ENCODE results near the gene NACC2. TPM values are rescaled to one million over a fixed set of nuclear protein-coding genes. Genes with fewer than 3 reads are reported as not detected.

NACC2 gene
- total and polyA plus RNA-seq, 10 of the 15 experiments (the other 5 are each of a cell fraction or from before 2014, with no cell fraction given) = 0.66 to 14.7 (median 3.5) TPM

DNA sequence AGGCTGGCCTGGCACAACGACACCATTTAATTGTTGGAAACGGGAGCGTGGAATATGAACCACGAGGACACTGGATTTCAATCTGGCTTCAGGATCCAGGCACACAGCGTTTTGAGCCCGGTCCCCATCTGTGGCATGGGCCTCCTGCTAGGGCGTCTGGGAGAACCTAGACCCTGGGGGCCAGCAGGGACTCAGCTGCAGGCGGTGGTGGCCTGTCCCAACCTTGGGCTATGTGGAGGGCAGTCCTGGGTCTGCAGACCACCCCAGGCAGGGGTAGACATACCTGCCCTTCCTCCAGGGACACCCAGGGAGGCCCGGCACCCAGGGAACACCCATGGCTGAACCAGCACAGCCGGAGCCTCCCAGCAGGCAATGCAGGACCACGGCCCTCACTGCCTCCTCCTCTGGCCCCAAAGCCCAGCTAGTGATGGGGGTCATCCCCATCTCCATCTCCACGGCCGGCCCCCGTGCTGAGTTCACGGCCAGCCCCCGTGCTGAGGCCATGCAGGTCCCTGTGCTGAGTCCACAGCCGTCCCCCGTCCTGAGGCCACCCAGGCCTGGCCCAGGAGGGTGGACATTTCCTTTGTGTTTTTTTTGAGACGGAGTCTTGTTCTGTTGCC is 115.4 kb downstream of the NACC2 start (continued):
- TF ChIP-seq ZNF274 (IDR thresholded peaks at IDR 0.05; ENCODE audit: insufficient read depth, insufficient read length) (no peak), ATF7 (IDR thresholded peaks at IDR 0.05; ENCODE audit: low read depth) (no peak), EP300 (IDR thresholded peaks at IDR 0.05; ENCODE audit: borderline replicate concordance in 1 of 2, control insufficient read depth in 1 of 2, low read depth in 2 of 2, low read length in 2 of 2) (no peak), POLR2A (IDR thresholded peaks at IDR 0.05; ENCODE audit: low read depth, low read length) (no peak), NFXL1 (IDR thresholded peaks at IDR 0.05; ENCODE audit: borderline replicate concordance) (no peak), PBX3 (IDR thresholded peaks at IDR 0.05; ENCODE audit: insufficient replicate concordance, low read depth, low read length) (no peak), STAT3 (IDR thresholded peaks at IDR 0.05; ENCODE audit: low read depth, low read length) (no peak)

DNA sequence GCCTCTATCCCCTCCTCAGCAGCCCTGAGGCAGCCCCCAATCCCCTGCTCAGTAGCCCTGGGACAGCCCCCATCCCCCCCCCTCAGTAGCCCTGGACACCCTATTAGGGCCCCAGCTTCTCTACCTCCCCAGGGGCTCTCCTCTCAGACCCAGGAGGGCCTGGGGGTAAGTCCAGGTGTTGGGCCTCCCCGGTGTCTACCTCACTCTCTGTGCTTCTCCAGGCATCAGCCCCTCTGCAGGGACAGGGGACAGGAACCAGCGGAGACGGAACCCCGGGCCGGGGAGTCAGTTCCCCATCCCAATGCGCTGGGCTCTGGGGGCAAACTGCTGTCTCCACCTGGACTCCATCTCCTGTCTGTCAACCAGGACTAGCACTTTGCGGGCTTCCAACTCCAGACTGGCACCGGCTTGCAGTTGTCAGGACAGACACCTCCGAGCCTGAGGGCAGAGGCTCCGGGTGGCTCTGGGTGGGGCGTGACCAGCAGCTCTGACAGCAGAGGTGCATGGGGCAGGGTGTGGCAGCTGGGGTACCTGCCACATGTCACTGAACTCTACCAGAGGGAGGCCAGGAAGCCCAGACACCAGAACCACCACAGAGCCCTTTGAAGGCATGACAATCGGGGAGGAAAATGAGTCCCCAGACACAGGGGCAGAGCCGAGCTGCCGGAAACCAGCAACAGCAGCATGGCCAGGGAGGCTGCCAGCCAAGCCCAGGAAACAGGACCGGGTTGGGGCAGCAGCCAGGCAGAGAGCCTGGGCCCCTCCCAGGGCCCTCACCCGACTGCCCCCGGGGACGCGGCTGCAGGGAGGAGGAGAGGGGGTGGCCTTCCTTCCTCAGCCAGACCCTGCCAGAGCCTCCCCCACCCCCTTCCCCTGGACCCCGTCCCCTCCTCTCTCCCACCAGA is 116.2 kb downstream of the NACC2 start:
- H3K4me1 ChIP-seq (ENCODE audit: control insufficient read depth, insufficient read depth, low read length) = no peaks in the 10 kb centered on the region
- no peak overlapping the region for H3K4me3 ChIP-seq
- in situ Hi-C loops (cut with MboI) = no loop called here
- ChIA-PET CTCF (no interaction called here), POLR2A (no interaction called here), RAD21 (ENCODE audit: unreplicated experiment) (no interaction called here), SMC1A (ENCODE audit: uncharacterized antibody, unreplicated experiment) (no interaction called here)
- no peak overlapping the region for H3K4me2 ChIP-seq (ENCODE audit: control insufficient read depth, insufficient read depth)
- H3K9ac ChIP-seq (ENCODE audit: control insufficient read depth, insufficient read depth, low read length) = no peak overlapping the region
- no peak overlapping the region for H3K27ac ChIP-seq (ENCODE audit: control insufficient read depth, insufficient read depth)
- intact Hi-C loops (cut with micrococcal nuclease; ENCODE audit: unreplicated experiment) = no loop called here
- H3K36me3 ChIP-seq (ENCODE audit: control insufficient read depth in 2 of 2, insufficient read depth in 2 of 2, low read length in 1 of 2) = no peaks in the 10 kb centered on the region
- no peak for DNase-seq (ENCODE audit: low read depth, low spot score)
- no peak overlapping the region for H2AFZ ChIP-seq (ENCODE audit: control insufficient read depth, low read depth, low read length)
- no peaks in the 10 kb centered on the region for H4K20me1 ChIP-seq (ENCODE audit: control insufficient read depth, insufficient read depth)
- TF ChIP-seq STAT1 (conservative IDR thresholded peaks at IDR 0.05) = no peak
- no peak for TF ChIP-seq EZH2 (IDR thresholded peaks at IDR 0.05; ENCODE audit: borderline replicate concordance, control insufficient read depth, low read depth, low read length)
- no peak for TF ChIP-seq ZNF687 (IDR thresholded peaks at IDR 0.05)
- TF ChIP-seq RAD21 (IDR thresholded peaks at IDR 0.05; ENCODE audit: insufficient read depth, low read depth, low read length) = no peak
- no peak for TF ChIP-seq NRF1 (conservative IDR thresholded peaks at IDR 0.05; ENCODE audit: low read depth, low read length)
- TF ChIP-seq ZNF384 (IDR thresholded peaks at IDR 0.05; ENCODE audit: borderline replicate concordance, low read depth, low read length) = no peak
- no peak for TF ChIP-seq KAT2A (conservative IDR thresholded peaks at IDR 0.05; ENCODE audit: control insufficient read depth, low read depth, low read length)
- no peak for TF ChIP-seq RFX5 (IDR thresholded peaks at IDR 0.05; ENCODE audit: low read depth, low read length)
- no peak for TF ChIP-seq SMAD1 (IDR thresholded peaks at IDR 0.05; ENCODE audit: low read depth, partially characterized antibody)
- H3K9me3 ChIP-seq (replicated peaks; ENCODE audit: control insufficient read depth, insufficient read depth, low read length) = no peaks in the 10 kb centered on the region
- peaks cover 0 to 2% of the 10 kb centered on the region in 2 experiments; a peak in 2 of 4 replicates for H3K27me3 ChIP-seq (replicated peaks in 1 of 2; ENCODE audit: control insufficient read depth in 2 of 2, insufficient read depth in 2 of 2, low read length in 1 of 2)
- FAIRE-seq = no peak
- no peak for ATAC-seq
- no peaks in the 10 kb centered on the region for H3K79me2 ChIP-seq (ENCODE audit: control insufficient read depth, insufficient read depth, low read length)
- under 1% methylated on average over 17 of the region's 20 CpGs for WGBS (ENCODE audit: insufficient coverage, insufficient replicate concordance, low lambda C conversion rate, missing lambda C conversion rate)
- BruUV-seq (replicated peaks) = no TSS peak

Measured in GM12878 (cell line).